NCI-H524 (cell line): Measurements from ENCODE around the gene HMOX1.

ENCODE experiments used
- DNase-seq, 2 experiments: peaks; one replicate each; lab custom pipeline; 2025; lab: John Stamatoyannopoulos, UW

HMOX1 gene

GRCh38 chr22:35406443-35406842 lies 25.5 kb downstream of the HMOX1 start:
- no peak for DNase-seq

- no peak for DNase-seq
These were observed 26.5 kb downstream of the HMOX1 start for GRCh38 chr22:35407362-35407761.

DNA sequence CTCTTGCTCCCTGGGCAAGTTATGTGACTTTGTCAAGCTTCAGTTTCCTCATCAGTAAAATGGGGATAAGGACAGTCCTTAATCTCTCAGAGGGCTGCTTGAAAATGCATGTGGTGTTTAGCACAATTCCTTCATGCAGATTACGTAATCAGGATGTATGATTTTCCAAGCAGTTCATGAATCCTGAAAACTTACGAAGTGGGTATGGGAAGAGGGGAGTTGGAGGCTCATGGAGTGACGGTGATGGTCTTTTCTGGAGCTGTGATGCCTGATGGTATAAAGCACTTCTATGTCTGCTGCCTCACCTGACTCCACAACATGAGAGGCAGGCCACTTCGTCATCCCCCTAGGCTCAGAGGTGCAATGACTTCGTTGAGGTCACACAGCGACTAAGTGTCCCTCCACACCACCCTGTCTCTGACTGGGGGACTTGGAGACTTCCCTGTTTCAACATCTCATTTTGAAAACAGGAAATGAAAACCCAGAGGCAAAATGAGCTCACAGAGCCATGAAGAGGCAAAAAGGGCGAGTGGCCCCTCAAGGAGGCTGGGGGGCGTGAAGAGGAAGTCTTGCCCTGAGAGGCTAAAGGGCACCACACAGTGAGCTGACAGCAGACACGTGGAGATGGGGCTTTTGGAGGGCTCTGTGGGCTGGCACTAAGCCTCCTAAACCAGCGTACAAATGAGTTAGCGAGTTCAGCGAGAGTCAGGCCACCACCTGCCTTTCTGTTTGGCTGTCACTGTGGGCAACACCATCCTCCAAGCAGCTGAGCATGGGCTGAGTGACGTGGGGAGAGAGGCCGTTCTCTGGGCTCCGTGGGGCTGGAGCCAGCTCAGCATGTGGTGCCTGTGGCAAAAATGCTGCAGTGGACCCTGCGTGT lies 29.1 kb downstream of the HMOX1 start:
- DNase-seq, result no peak

GRCh38 chr22:35410663-35411034 lies 29.8 kb downstream of the HMOX1 start:
- no peak for DNase-seq

DNA sequence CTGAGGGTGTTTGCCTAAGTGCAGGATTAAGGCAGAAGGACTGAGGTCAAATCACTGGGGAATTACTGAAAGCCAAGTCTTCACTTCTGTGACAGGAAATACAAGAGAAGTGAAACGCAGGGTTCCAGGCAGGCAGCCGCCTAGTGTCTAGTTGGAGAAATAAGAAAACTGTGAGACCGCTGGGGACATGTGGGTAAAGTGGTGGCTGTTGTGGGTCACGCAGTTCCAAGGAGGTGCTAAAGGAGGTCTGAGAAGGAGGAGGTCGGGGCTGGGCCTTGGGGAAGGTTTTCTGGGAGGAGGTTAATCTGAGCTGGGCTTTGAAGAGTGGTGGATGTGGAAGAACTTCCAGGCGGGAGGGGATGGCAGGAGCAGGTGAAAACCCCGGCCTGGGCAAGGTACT lies 30.2 kb downstream of the HMOX1 start:
- no peak for DNase-seq

DNA sequence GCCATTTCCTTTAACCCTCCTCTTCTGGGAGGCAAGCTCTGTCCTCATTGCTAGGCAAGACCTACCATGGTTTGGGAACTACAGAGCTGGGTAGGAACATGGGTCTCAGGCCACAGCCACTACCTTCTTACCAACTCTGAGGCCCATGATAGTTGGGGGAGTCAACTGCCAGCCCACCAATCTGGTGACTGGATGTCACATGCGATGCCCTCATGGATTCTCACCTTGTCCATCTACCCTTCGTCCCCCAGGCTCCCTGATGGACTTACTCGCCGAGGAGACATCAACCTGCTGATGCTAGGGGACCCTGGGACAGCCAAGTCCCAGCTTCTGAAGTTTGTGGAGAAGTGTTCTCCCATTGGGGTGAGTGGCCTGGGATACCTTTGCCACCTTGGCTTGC lies 32.7 kb downstream of the HMOX1 start:
- no peak for DNase-seq

GRCh38 chr22:35417606-35418005 lies 36.7 kb downstream of the HMOX1 start:
- no peak for DNase-seq

DNA sequence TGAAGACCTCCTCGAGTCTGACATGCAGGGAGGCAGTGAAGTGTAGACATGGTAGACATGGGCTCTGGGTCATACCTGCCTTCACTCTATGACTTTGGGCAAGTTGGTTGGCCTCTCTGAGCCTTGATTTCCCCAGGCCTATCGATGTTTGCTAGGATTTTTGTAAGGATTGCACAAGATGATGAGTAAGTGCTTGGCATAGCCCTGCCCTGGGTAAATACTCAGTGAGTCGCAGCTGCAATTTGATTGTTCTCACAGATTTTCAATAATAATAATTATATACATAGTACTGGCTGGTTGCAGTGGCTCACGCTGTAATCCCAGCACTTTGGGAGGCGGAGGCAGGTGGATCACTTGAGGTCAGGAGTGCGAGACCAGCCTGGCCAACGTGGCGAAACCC lies 37.2 kb downstream of the HMOX1 start:
- DNase-seq, result no peak

DNA sequence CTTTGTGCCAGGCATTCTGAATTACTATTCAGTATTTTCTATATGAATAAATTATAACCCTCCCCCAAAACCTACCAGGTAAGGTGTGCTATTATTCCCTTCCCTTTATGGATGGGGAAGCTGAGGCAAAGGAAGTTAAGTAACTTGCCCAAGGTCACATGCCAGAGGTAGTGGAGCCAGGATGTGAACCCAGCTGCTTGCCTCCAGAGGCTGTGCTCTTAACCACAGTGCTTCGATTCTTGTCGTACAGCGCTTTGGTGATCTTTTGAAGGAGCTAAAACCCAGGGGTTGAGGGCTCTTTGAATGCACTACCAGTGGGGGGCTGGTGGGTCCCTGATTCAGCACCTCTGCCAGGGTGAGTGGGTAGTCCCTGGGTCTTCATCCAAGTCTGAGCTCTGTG lies 37.8 kb downstream of the HMOX1 start:
- no peak for DNase-seq

DNA sequence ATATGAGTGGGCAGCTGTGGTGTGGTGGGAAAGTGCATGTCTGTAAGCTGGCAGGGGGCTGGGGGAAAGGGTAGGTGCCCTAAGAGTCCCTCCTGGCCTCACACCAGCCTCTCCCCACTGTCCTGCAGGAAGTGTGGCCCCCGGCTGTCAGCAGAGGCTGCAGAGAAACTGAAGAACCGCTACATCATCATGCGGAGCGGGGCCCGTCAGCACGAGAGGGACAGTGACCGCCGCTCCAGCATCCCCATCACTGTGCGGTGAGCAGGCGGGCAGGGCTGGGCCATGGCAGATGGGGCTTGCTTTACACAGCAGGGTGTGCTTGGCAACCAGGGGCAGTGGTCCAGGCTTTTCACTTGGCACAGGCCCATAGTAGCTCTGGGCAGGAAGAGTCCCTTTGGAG lies 38.9 kb downstream of the HMOX1 start:
- DNase-seq, result no peak

DNA sequence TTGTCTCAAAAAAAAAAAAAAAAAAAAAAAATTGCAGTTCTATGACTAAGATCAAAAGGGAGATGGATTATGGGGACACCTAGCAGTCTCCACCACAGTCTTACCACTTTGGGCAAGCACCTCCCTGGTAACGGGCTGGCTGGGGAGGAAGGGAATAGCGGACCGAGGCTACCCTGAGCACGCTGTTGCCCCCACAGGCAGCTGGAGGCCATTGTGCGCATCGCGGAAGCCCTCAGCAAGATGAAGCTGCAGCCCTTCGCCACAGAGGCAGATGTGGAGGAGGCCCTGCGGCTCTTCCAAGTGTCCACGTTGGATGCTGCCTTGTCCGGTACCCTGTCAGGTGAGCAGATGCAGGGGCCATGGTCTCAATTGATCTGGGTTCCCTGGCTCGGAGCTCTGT lies 40.2 kb downstream of the HMOX1 start:
- DNase-seq, result no peak

DNA sequence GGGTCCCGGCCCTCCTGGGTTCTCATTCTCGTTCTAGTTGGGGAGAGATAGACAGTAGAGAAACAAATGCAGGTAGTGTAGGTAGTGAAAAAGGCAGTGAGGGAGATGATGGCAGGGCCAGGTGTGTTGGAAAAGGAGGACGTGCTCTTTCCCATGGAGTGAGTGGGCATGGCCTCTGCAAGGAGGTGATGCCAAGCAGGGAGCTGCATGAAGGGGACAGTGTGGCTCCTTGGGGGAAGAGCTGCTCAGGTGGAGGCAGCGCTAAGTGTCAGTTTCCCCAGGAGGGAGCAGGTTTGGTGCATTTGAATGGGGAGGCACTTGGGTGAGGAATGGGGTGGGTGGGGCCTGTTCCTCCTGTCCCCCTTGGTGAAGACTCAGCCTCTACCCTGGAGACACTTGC lies 41.2 kb downstream of the HMOX1 start:
- DNase-seq, result no peak

DNA sequence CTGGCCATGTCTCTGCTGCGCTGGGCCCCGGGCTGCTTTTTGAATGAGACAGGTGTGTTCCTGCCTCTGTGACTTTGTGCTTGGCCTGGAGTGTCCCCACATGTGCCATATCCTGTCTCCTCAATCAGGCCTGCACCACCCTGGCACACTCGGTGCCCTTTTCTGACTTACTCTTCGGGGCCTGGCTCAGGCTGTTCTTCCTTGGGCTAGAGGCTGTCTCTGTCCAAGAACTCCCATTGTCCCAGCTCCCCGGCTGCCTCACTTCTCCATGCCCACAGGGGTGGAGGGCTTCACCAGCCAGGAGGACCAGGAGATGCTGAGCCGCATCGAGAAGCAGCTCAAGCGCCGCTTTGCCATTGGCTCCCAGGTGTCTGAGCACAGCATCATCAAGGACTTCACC lies 42.0 kb downstream of the HMOX1 start:
- no peak for DNase-seq

DNA sequence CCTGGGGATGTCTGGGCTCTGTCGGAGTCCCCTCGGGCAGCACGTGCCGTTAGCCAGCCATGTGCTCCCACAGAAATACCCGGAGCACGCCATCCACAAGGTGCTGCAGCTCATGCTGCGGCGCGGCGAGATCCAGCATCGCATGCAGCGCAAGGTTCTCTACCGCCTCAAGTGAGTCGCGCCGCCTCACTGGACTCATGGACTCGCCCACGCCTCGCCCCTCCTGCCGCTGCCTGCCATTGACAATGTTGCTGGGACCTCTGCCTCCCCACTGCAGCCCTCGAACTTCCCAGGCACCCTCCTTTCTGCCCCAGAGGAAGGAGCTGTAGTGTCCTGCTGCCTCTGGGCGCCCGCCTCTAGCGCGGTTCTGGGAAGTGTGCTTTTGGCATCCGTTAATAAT lies 43.2 kb downstream of the HMOX1 start:
- no peak for DNase-seq

- DNase-seq, result no peak
These were observed 43.9 kb downstream of the HMOX1 start for GRCh38 chr22:35424761-35425160.

DNA sequence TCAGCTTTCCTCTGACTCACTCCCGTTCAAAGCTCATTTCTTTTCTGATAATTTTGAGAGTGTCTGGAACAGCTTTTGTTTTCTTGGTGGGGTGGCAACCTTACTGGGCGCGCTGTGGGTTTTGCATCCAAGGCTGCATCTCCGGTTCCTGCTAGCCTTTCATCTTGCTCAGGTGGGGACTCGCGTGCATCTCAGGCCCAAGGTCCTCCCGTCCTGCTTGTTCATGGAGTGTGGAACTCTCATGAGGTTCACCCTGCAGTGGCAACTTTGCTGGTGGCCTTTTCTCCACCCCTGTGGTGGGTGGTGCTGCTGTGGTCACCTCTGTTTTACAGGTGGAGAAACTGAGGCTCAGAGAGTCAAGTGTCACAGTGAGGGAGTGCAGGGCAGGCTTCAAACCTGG lies 44.6 kb downstream of the HMOX1 start:
- no peak for DNase-seq

- peak in 1 of 2 experiments; percentile 63 for DNase-seq
These were observed 45.3 kb downstream of the HMOX1 start for GRCh38 chr22:35425971-35426800.

- no peak for DNase-seq
These were observed 45.9 kb downstream of the HMOX1 start for GRCh38 chr22:35426801-35427140.

- DNase-seq, result peak; percentile 48 to 67
These were observed 50.0 kb downstream of the HMOX1 start for GRCh38 chr22:35430897-35431322.

DNA sequence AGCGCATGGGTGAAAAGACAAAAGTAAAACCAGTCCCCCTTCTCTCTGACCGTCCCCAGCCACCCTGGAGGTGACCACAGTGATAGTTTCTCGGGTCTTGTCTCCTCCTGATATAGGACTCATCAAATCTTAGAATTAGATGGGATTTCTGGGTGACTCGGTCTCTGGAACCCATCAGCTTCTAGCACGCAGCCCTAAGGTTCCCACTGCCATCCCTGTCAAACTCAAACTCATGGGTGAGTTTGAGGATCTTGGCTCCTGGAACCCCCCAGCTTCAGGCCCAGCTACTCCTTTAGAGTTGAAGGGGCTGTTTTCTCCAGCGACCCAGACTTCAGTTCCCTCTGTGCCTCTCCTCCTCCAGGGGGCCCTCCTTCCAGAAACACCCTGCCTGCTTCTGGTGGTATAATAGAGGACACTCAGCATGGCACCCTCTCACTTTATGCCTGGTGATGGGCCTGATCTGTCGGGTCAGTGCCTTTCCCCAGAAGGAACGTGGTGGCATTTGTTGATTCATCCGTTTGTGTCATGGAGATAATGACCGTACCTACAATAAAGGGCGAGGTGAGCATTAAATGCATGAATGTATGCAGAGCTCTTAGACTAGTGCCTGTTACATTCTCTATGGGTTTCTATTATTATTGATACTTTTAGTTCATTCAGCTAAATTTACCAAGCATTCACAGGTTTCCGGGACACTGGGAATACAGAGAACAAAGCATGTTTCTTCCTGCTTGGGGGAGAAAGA lies 50.8 kb downstream of the HMOX1 start:
- DNase-seq, result no peak

DNA sequence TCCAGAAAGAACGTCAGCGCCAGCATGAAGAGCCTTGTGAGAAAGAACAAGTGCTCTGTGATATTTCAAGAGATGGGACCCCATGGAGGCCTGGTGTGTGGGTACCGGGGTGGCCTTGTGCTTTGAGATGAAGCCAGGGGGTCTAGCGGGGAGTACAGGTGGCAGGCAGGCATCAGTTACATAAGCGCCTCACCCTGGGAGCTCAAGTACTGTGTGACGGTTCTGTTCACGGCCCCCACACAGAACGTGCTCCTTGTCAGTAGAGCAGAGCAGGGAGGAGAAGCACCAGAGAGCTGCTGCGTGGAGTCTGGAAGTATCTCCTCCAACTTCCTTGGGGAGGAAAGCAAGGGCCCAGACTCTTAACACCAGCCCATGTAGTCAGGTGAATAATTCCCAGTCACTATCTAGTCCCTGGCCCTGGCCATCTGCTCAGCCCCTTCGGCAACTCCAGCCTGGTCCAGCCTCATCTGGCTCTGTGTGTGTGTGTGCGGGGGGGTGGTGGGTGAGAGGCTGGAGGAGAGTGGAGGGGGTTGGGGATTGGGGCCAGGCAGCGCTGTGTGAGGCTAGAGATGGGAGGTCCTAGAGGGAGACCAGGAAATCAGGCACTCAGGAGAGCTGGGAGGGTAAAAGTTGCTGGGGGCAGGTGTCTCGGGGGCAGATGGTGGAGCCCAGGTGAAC lies 51.5 kb downstream of the HMOX1 start:
- peak in 1 of 2 experiments; percentile 20 for DNase-seq
